Measurements from ENCODE around the gene CACNB2.

- TF ChIP-seq CTCF (IDR thresholded peaks at IDR 0.05) = no peak
- TF ChIP-seq POLR2A (IDR thresholded peaks at IDR 0.05) = no peak
These were observed 77.4 kb downstream of the CACNB2 start for GRCh38 chr10:18217577-18217976.
